PC-9 (cell line): ENCODE data around the gene ACAP3. TPM values are rescaled to one million over a fixed set of nuclear protein-coding genes. Genes with fewer than 3 reads are reported as not detected.
A peak's percentile ranks its signal among the peaks of the same experiment; 100 is the strongest.

Experiments
- Bru-seq: library from RNA; stranded (reverse); fragments of 400-500 nt; gene quantifications from one replicate; lab custom pipeline; 2021; lab: Mats Ljungman, UMichigan
- BruChase-seq, 2 experiments: library from RNA; stranded (reverse); fragments of 400-500 nt; gene quantifications; one replicate each; lab custom pipeline; 2021; lab: Mats Ljungman, UMichigan
- BruUV-seq: library from RNA; stranded (reverse); fragments of 400-500 nt; replicated peaks from 2 replicates; lab custom pipeline; 2021; lab: Mats Ljungman, UMichigan
- CTCF ChIA-PET: fragments of 300-600 bp; sonication (Branson Sonifier 250); formaldehyde crosslinking; loops from one replicate; lab custom pipeline; 2022; ENCODE audit warnings: antibody characterized with exemption; lab: Charles Lee
- POLR2A ChIA-PET: fragments of 300-600 bp; sonication (Branson Sonifier 250); formaldehyde crosslinking; loops from one replicate; lab custom pipeline; 2022; ENCODE audit warnings: antibody characterized with exemption; ENCODE audit not compliant: unreplicated experiment; lab: Charles Lee
- DNase-seq, 2 experiments: peaks; one replicate each; pipeline versions ENCODE4 v3.0.0 to v3.0.0-alpha.2; 2015 to 2022; ENCODE audit warnings: mixed read lengths in 1 of 2
- H2AFZ ChIP-seq: fragments of 200-600 bp; sonication (generic); 2 replicates; pipeline ENCODE4 v1.8.1; 2017; ENCODE audit warnings: antibody characterized with exemption
- H3F3A ChIP-seq: fragments of 200-600 bp; sonication (generic); 2 replicates; pipeline ENCODE4 v1.8.1; 2017; ENCODE audit warnings: antibody characterized with exemption, mild to moderate bottlenecking, low read depth; ENCODE audit not compliant: insufficient read depth
- H3K27ac ChIP-seq: fragments of 200-600 bp; sonication (generic); 2 replicates; pipeline ENCODE4 v1.6.1; 2016; ENCODE audit warnings: mixed run types
- H3K27me3 ChIP-seq: fragments of 200-600 bp; sonication (generic); 2 replicates; pipeline ENCODE4 v1.6.1; 2016; ENCODE audit warnings: low read depth, mixed run types; ENCODE audit not compliant: insufficient read depth
- H3K36me3 ChIP-seq: fragments of 200-600 bp; sonication (generic); 2 replicates; pipeline ENCODE4 v1.6.1; 2016; ENCODE audit warnings: low read depth, mixed run types
- H3K4me1 ChIP-seq: fragments of 200-600 bp; sonication (generic); replicated peaks from 2 replicates; pipeline ENCODE4 v1.6.1; 2016; ENCODE audit warnings: mixed run types; ENCODE audit not compliant: insufficient read depth
- H3K4me2 ChIP-seq: fragments of 200-600 bp; sonication (generic); 2 replicates; pipeline ENCODE4 v1.6.1; 2017; ENCODE audit warnings: mixed run types
- H3K4me3 ChIP-seq: fragments of 200-600 bp; sonication (generic); 2 replicates; pipeline ENCODE4 v1.6.1; 2016; ENCODE audit warnings: mixed run types
- H3K79me2 ChIP-seq: fragments of 200-600 bp; sonication (generic); 2 replicates; pipeline ENCODE4 v1.6.1; 2017; ENCODE audit warnings: low read depth, mixed run types
- H3K9me2 ChIP-seq: fragments of 200-600 bp; sonication (generic); 2 replicates; pipeline ENCODE4 v1.8.1; 2017; ENCODE audit warnings: mild to moderate bottlenecking; ENCODE audit not compliant: insufficient read depth
- H3K9me3 ChIP-seq: fragments of 200-600 bp; sonication (generic); 2 replicates; pipeline ENCODE4 v1.8.1; 2016; ENCODE audit warnings: low read depth; ENCODE audit not compliant: insufficient read depth
- H4K20me1 ChIP-seq: fragments of 200-600 bp; sonication (generic); 2 replicates; pipeline ENCODE4 v1.8.1; 2017; ENCODE audit not compliant: insufficient read depth
- EZH2 ChIP-seq: fragments of 200-600 bp; sonication (generic); IDR thresholded peaks from 2 replicates; pipeline ENCODE4 v1.8.0; 2017; ENCODE audit warnings: antibody characterized with exemption, low read depth
- intact Hi-C: fragments of 100-400 bp; cut with micrococcal nuclease; formaldehyde crosslinking; loops from one replicate; pipeline ENCODE4 v1.10.0; 2022; ENCODE audit not compliant: unreplicated experiment
- long read RNA-seq: library from polyadenylated mRNA; stranded (forward); transcript quantifications from one replicate; pipeline ENCODE4 v2.0.0, GENCODE V29; 2022
- total RNA-seq: library from RNA; stranded (reverse); gene quantifications from 2 replicates; pipeline ENCODE4 v1.2.3, GENCODE V29; 2021
- TF ChIP-seq, protein P1 (sequence below): fragments of 200-600 bp; sonication (generic); conservative IDR thresholded peaks from 2 replicates; pipeline ENCODE4 v1.6.1; 2017; ENCODE audit warnings: mixed run types, antibody characterized with exemption, mild to moderate bottlenecking, moderate library complexity

ACAP3 gene
- total RNA-seq (53.5 and 54.8 TPM in 2 replicates), Bru-seq, nascent RNA (percentile 40 among the genes with signal in this experiment), BruChase-seq, experiment 1, labeled RNA remaining after a 2-hour chase (percentile 51 among the genes with signal in this experiment), BruChase-seq, experiment 2, labeled RNA remaining after a 6-hour chase (percentile 76 among the genes with signal in this experiment)
- long read RNA-seq, partial matches to known transcripts: 3 of 16 reads
- long read RNA-seq, other reads (novel, unspliced or antisense): 11 of 16 reads

- Histone ChIP-seq H2AFZ (peak within 1 kb of the TSS; percentile 89), H3K9me2 (no peaks in the 10 kb centered on the region), H4K20me1 (peaks cover 26% of the 10 kb centered on the region), H3K4me2 (peak within 1 kb of the TSS; percentile 98), H3K27me3 (no peaks in the 10 kb centered on the region), H3K79me2 (peaks cover 21% of the 10 kb centered on the region; the same call in 1 of the 2 replicates), H3K9me3 (no peaks in the 10 kb centered on the region), H3K27ac (peak within 1 kb of the TSS; percentile 41), H3F3A (peaks cover 31% of the 10 kb centered on the region; the same call in 1 of the 2 replicates), H3K4me1 (peaks cover 36% of the 10 kb centered on the region), H3K4me3 (peak within 1 kb of the TSS; percentile 84), H3K36me3 (no peaks in the 10 kb centered on the region)
- TF ChIP-seq, protein P1, sequence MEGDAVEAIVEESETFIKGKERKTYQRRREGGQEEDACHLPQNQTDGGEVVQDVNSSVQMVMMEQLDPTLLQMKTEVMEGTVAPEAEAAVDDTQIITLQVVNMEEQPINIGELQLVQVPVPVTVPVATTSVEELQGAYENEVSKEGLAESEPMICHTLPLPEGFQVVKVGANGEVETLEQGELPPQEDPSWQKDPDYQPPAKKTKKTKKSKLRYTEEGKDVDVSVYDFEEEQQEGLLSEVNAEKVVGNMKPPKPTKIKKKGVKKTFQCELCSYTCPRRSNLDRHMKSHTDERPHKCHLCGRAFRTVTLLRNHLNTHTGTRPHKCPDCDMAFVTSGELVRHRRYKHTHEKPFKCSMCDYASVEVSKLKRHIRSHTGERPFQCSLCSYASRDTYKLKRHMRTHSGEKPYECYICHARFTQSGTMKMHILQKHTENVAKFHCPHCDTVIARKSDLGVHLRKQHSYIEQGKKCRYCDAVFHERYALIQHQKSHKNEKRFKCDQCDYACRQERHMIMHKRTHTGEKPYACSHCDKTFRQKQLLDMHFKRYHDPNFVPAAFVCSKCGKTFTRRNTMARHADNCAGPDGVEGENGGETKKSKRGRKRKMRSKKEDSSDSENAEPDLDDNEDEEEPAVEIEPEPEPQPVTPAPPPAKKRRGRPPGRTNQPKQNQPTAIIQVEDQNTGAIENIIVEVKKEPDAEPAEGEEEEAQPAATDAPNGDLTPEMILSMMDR: no peak
- TF ChIP-seq EZH2: no peak
- peak; percentile 72 to 89 for DNase-seq
- no TSS peak for BruUV-seq
- ChIA-PET CTCF (no interaction called here), POLR2A (no interaction called here)
- intact Hi-C loops: loop anchor here (1.0 to 10.0 kb wide), 3 partner anchors 197 to 303 kb away; partner anchors contain the start of gene HES4
Observed at GRCh38 chr1:1307923-1308755, at the start of gene ACAP3, which contains the start of gene PUSL1. ACAP3 (minus strand) TSS chr1:1307930; CDS start chr1:1307815, 115 bp downstream. PUSL1 (plus strand) TSS chr1:1308597; CDS start chr1:1308644, 47 bp downstream.

DNA sequence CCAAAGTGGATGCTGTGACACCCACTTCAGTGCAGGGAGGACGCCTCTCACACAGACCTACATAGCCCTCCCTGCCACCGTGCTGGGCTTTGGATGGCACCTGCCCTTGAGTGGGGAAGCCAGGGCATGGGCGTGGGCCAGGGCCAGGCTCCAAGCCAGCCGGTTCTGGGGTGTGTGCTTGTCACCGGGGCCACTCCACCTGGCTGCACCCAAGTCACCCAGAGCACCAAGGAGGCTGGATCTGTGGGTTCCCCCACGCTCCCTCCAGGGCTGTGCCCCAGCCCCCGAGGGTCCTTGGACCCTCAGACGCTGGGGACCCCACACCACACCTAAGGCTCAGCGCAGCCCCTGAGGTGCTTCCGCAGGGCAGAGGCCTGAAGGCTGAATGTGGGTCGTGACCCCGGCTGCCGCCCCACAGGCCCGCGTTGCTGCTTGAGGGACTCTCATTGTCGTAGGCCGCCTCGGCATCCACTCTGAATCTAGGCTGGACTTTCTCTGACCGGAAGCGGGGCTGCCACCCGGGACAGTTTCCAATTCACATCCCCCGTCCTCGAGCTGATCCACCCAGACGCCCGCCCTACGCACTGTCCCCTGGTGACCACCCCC lies 49.2 kb upstream of the ACAP3 start:
- H3F3A ChIP-seq: peaks cover 43% of the 10 kb centered on the region; the same call in 1 of the 2 replicates
- H3K4me3 ChIP-seq: no peak overlapping the region
- peak in 1 of 2 experiments; percentile 34 for DNase-seq
- H3K27ac ChIP-seq: no peak overlapping the region
- H3K79me2 ChIP-seq: 0 out of 2 replicates have a peak, but pooled peaks cover 7% of the 10 kb centered on the region
- H3K9me2 ChIP-seq: no peaks in the 10 kb centered on the region
- no peaks in the 10 kb centered on the region for H3K27me3 ChIP-seq
- no peak overlapping the region for H3K4me2 ChIP-seq
- peaks cover 24% of the 10 kb centered on the region for H3K4me1 ChIP-seq
- no peaks in the 10 kb centered on the region for H4K20me1 ChIP-seq
- H3K36me3 ChIP-seq: no peaks in the 10 kb centered on the region
- no peaks in the 10 kb centered on the region for H3K9me3 ChIP-seq
- TF ChIP-seq, protein P1: no peak
- no peak for TF ChIP-seq EZH2
- intact Hi-C loops: no loop called here
- ChIA-PET POLR2A (no interaction called here), CTCF (no interaction called here)
- H2AFZ ChIP-seq: no peak overlapping the region
- BruUV-seq: no TSS peak

DNA sequence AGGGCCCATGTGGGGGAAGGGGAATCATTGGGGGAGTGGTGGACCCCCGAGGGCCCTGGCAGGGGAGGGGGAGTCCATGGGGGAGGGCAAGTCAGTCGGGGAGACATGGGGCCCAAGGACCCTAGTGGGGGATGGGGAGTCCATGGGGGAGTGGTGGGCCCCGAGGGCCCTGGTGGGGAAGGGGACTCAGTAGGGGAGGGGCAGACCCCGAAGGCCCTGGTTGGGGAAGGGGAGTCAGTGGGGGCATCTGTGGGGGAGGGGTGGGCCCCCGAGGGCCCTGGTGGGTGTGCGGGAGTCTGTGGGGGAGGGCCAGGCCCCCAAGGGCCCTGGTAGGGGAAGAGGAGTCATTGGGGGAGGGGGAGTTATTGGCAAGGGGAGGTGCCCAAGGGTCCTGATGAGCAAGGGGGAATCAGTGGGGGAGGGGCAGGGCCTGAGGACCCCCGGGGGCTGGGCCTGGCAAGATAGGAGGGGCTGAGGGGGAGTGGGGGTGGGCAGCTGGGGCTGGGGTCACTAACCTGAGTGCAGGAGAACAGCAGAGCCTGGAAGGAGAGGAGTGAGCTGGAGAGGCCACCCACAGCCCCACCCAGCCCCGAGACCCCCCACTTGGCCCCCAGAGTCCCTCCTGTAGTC lies 48.6 kb upstream of the ACAP3 start:
- H3K4me1 ChIP-seq: peaks cover 28% of the 10 kb centered on the region
- BruUV-seq: no TSS peak
- peaks cover 48% of the 10 kb centered on the region; the same call in 1 of the 2 replicates for H3F3A ChIP-seq
- no peak overlapping the region for H2AFZ ChIP-seq
- ChIA-PET CTCF (no interaction called here), POLR2A (no interaction called here)
- intact Hi-C loops: no loop called here
- H3K4me3 ChIP-seq: no peak overlapping the region
- no peaks in the 10 kb centered on the region for H3K36me3 ChIP-seq
- H3K27me3 ChIP-seq: no peaks in the 10 kb centered on the region
- 0 out of 2 replicates have a peak, but pooled peaks cover 7% of the 10 kb centered on the region for H3K79me2 ChIP-seq
- no peak for DNase-seq
- no peak for TF ChIP-seq EZH2
- TF ChIP-seq, protein P1: no peak
- H3K4me2 ChIP-seq: no peak overlapping the region
- H3K27ac ChIP-seq: no peak overlapping the region
- no peaks in the 10 kb centered on the region for H4K20me1 ChIP-seq
- no peaks in the 10 kb centered on the region for H3K9me2 ChIP-seq
- no peaks in the 10 kb centered on the region for H3K9me3 ChIP-seq
